ENCODE data around the gene B4GALT6. TPM values are rescaled to one million over a fixed set of nuclear protein-coding genes. Genes with fewer than 3 reads are reported as not detected.

Gene B4GALT6
- total and polyA plus RNA-seq, 9 of the 15 experiments (the other 6 are each of a cell fraction or from before 2014, with no cell fraction given), result 0.03 to 0.27 (median 0.08) TPM

DNA sequence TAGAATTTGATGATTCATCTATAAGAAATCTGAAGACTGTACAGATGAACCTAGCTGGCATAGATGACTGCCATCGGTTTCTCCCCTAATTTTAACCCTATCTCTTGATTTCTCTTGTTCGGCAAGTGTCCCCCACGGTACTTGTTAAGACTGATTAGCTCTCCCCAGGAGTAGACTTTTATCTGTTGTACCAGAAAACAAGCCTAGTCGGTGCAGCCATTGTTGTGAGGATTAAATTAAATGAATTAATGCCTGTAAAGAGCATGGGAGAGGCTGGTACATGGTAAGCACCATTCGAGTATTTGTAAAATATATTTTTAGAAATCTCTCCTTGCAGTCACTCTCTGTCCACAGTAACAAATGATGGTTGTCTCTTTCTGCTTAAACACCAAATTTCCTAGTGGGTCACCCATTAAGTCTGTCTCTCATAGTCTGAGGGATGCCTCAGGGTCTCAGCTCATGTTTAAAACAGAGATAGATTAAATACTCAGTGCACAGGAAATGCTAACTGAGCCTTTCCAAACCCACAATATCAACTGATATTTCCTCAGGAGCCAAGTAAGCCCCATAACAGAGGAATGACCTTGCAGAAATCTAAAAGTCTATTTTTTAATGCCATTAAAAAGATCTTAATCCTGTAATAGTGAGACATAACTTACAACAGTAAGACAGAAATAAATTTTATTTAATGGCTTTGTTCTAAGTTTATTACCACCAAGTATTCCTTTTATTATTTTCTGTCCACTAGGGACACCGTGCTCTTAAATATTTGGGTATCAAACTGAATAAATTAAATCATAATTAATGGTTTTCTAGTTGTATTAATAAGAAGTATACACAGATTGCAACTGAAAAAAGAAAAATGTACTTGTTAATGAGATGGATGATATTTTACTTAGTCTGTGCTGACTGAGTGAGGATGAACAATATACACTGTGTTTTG lies 2.9 kb upstream of the B4GALT6 start:
- Histone ChIP-seq H4K20me1 (replicated peaks; ENCODE audit: control insufficient read depth, insufficient read depth, low read length) (no peaks in the 10 kb centered on the region), H2AFZ (ENCODE audit: low read depth, low read length) (no peak overlapping the region), H3K79me2 (ENCODE audit: control insufficient read depth, insufficient read depth, low read length) (no peaks in the 10 kb centered on the region), H3K27me3 (ENCODE audit: control insufficient read depth in 2 of 2, insufficient read depth in 2 of 2, low read length in 2 of 2) (peaks cover 2 to 4% of the 10 kb centered on the region in 2 experiments; a peak in 2 of 5 replicates), H3K36me3 (ENCODE audit: control insufficient read depth, insufficient read depth, low read length) (no peaks in the 10 kb centered on the region), H3K4me3 (no peak overlapping the region), H3K4me1 (replicated peaks in 1 of 2; ENCODE audit: control insufficient read depth in 2 of 2, insufficient read depth in 2 of 2, low read length in 2 of 2) (peaks cover 0 to 12% of the 10 kb centered on the region in 2 experiments; a peak in 1 of 5 replicates), H3K9me1 (ENCODE audit: control insufficient read depth, insufficient read depth, low read length) (no peaks in the 10 kb centered on the region), H3K9ac (ENCODE audit: insufficient read depth in 1 of 2, low read depth in 2 of 2, low read length in 2 of 2) (no peak overlapping the region), H3K27ac (ENCODE audit: extremely low read depth, low read depth, low read length) (no peak overlapping the region), H3K4me2 (ENCODE audit: insufficient read depth, low read length) (no peak overlapping the region), H3K9me3 (replicated peaks; ENCODE audit: control insufficient read depth, insufficient read depth, low read depth, low read length) (no peaks in the 10 kb centered on the region; the same call in 1 of the 2 replicates)
- ChIA-PET CTCF (ENCODE audit: low intra/inter-chr PET ratio) (no interaction called here), POLR2A (no interaction called here)
- intact Hi-C loops (cut with micrococcal nuclease), result no loop called here
- FAIRE-seq (no peak), DNase-seq (ENCODE audit: extremely low read depth in 1 of 4, low spot score in 3 of 4) (no peak), ATAC-seq (no peak)
- no peak for TF ChIP-seq LARP7 (IDR thresholded peaks at IDR 0.05)
- TF ChIP-seq TEAD4 (IDR thresholded peaks at IDR 0.05; ENCODE audit: low read length), result no peak
- TF ChIP-seq TEAD4 (CRISPR knock-in tag; IDR thresholded peaks at IDR 0.05; ENCODE audit: borderline replicate concordance), result no peak
- TF ChIP-seq EHMT2 (IDR thresholded peaks at IDR 0.05), result no peak
- TF ChIP-seq KHSRP (IDR thresholded peaks at IDR 0.05), result no peak
- TF ChIP-seq ZBTB8A (IDR thresholded peaks at IDR 0.05; ENCODE audit: partially characterized antibody), result no peak
- TF ChIP-seq SAFB (IDR thresholded peaks at IDR 0.05; ENCODE audit: borderline replicate concordance, low read depth, low read length), result no peak
- no peak for TF ChIP-seq SMC3 (conservative IDR thresholded peaks at IDR 0.05; ENCODE audit: insufficient read depth, low read depth, low read length)
- TF ChIP-seq GABPB2 (CRISPR knock-in tag; conservative IDR thresholded peaks at IDR 0.05), result no peak
- TF ChIP-seq, protein P1, sequence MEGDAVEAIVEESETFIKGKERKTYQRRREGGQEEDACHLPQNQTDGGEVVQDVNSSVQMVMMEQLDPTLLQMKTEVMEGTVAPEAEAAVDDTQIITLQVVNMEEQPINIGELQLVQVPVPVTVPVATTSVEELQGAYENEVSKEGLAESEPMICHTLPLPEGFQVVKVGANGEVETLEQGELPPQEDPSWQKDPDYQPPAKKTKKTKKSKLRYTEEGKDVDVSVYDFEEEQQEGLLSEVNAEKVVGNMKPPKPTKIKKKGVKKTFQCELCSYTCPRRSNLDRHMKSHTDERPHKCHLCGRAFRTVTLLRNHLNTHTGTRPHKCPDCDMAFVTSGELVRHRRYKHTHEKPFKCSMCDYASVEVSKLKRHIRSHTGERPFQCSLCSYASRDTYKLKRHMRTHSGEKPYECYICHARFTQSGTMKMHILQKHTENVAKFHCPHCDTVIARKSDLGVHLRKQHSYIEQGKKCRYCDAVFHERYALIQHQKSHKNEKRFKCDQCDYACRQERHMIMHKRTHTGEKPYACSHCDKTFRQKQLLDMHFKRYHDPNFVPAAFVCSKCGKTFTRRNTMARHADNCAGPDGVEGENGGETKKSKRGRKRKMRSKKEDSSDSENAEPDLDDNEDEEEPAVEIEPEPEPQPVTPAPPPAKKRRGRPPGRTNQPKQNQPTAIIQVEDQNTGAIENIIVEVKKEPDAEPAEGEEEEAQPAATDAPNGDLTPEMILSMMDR (IDR thresholded peaks at IDR 0.05 in 2 of 3, conservative IDR thresholded peaks at IDR 0.05 in 1 of 3; ENCODE audit: insufficient read depth in 2 of 3, low read depth in 1 of 3, low read length in 3 of 3), result no peak
- TF ChIP-seq RHOXF2B (CRISPR knock-in tag; conservative IDR thresholded peaks at IDR 0.05), result no peak
- no peak for TF ChIP-seq BCOR (IDR thresholded peaks at IDR 0.05)
- TF ChIP-seq GATAD2A (IDR thresholded peaks at IDR 0.05), result no peak
- 5% methylated on average over 6 of the region's 6 CpGs for WGBS (ENCODE audit: insufficient coverage, low coverage, missing lambda C conversion rate)
- in situ Hi-C loops (cut with MboI), result no loop called here
- no TSS peak for BruUV-seq (replicated peaks)
